ENCODE data around the gene PCYT2. TPM values are rescaled to one million over a fixed set of nuclear protein-coding genes. Genes with fewer than 3 reads are reported as not detected.

The PCYT2 gene
- total and polyA plus RNA-seq, 10 of the 15 experiments (the other 5 are each of a cell fraction or from before 2014, with no cell fraction given), result 0.63 to 72.0 (median 45.0) TPM

- TF ChIP-seq CEBPZ (IDR thresholded peaks at IDR 0.05; ENCODE audit: low read depth, low read length) (no peak), RAD51 (IDR thresholded peaks at IDR 0.05) (no peak), MAX (IDR thresholded peaks at IDR 0.05; ENCODE audit: low read depth, low read length) (no peak), BCL11A (IDR thresholded peaks at IDR 0.05; ENCODE audit: low read depth, low read length) (no peak), RB1 (IDR thresholded peaks at IDR 0.05; ENCODE audit: borderline replicate concordance) (peak; percentile 91; the same call in 1 of the 2 replicates), BRCA1 (IDR thresholded peaks at IDR 0.05; ENCODE audit: low read depth, low read length) (no peak), SIN3A (IDR thresholded peaks at IDR 0.05; ENCODE audit: low read depth, low read length) (peak; percentile 75), STAT1 (conservative IDR thresholded peaks at IDR 0.05) (peak; percentile 81; the same call in 1 of the 2 replicates), ZNF217 (IDR thresholded peaks at IDR 0.05) (0 out of 2 replicates have a peak, but pooled peaks have one; percentile 52), WRNIP1 (IDR thresholded peaks at IDR 0.05; ENCODE audit: borderline replicate concordance, low read depth, low read length) (no peak), EGR1 (IDR thresholded peaks at IDR 0.05; ENCODE audit: borderline replicate concordance in 1 of 2, low read depth in 2 of 2, low read length in 2 of 2) (peak in 1 of 2 experiments; percentile 85; a peak in 1 of 3 replicates), TCF3 (IDR thresholded peaks at IDR 0.05; ENCODE audit: borderline replicate concordance, insufficient read depth, low read depth, low read length) (peak; percentile 66; the same call in 1 of the 2 replicates), MYB (IDR thresholded peaks at IDR 0.05; ENCODE audit: borderline replicate concordance, low read depth, low read length) (no peak), ZBTB11 (CRISPR knock-in tag; IDR thresholded peaks at IDR 0.05) (no peak), ELK1 (IDR thresholded peaks at IDR 0.05; ENCODE audit: low read depth, low read length) (no peak), RCOR1 (conservative IDR thresholded peaks at IDR 0.05; ENCODE audit: low read depth, low read length) (no peak), NRF1 (conservative IDR thresholded peaks at IDR 0.05; ENCODE audit: low read depth, low read length) (peak; percentile 44; the same call in 1 of the 2 replicates), PAX8 (IDR thresholded peaks at IDR 0.05) (no peak), TAF1 (IDR thresholded peaks at IDR 0.05; ENCODE audit: borderline replicate concordance, low read depth, low read length) (peak; percentile 70; the same call in 1 of the 2 replicates), STAT3 (IDR thresholded peaks at IDR 0.05; ENCODE audit: low read depth, low read length) (no peak), TBL1XR1 (IDR thresholded peaks at IDR 0.05; ENCODE audit: low read depth, low read length) (no peak), PML (IDR thresholded peaks at IDR 0.05; ENCODE audit: low read length) (no peak), YY1 (IDR thresholded peaks at IDR 0.05; ENCODE audit: low read depth, low read length) (no peak)
Measured at GRCh38 chr17:81859906-81860755, 51.1 kb downstream of the PCYT2 start, which contains the start of gene P4HB (continued).

Measured in GM12878 (cell line).